Activated CD4-positive, alpha-beta T cell treated with anti-CD3 and anti-CD28 coated beads for 4 hours (primary cell): ENCODE measurements around the gene WDR18.
"Not testable (repeated sequence)": the region's sequence is repeated elsewhere in the genome, so short reads cannot be mapped to it uniquely, and the experiment has no call there.

Source experiments
- DNase-seq, 2 donors: peaks; one replicate each; pipeline ENCODE4 v3.0.0-alpha.2; 2020

WDR18 gene

DNA sequence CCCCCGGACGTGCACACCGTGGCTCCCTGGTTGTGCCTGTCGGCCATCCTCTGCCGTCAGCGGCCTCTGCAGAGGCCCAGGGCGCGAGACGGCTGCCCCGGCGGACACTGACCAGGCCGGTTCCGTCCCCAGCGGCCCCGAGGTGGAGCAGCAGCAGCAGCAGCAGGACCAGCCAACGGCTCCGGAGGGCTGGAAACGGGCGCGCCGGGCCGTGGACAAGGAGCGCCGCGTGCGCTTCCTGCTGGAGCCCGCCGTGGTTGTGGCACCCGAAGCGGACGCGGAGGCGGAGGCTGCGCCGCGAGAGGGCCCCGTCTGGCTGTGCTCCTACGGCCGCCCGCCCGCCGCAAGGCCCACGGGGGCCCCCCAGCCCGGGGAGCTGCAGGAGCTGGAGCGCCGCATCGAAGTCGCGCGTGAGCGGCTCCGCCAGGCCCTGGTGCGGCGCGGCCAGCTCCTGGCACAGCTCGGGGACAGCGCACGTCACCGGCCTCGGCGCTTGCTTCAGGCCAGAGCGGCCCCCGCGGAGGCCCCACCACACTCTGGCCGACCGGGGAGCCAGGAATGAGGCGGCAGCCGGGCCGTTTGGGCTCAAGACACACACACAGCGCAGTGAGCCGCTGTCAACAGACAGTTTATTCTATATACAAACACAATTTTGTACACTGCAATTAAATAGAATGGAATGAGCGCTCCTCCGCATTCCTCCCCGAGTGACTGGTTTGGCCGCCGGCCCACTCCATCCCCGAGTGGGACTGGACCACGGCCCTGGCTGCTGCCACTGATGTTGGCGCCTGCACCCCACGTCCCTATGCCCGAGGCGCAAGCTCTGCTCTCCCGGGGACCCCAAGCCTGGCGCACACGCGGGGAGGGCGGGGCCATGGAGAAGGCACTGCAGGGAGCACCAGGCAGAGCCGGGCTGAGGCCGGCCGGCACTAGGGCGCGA, 25.2 kb downstream of the WDR18 start:
- DNase-seq = no peak

DNA sequence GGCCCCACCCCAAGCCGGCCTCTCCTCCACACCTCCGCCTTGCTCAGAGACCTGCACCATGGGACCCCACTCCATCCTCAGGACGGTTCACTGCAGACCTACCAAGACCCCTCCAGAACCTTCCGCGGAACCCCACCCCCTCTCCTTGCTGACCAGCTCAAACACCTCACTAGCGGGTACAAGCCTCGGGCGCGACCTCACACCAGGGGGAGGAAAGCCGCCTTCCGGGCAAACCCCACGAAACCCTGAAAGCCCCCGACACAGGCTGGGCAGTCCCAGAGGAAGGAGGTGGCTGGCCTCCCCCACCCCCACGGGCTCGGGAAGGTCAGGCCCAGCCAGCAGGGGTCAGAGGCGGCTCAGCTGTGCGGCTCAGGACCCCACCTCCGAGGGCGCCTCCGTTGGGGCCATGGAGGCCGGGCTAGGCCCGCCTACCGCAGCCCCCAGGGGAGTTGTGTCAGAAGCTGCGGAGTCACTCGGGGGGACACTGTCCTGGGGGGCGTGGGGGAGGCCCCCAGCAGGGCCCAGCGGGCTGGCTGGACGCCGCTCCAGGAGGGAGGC, 25.9 kb downstream of the WDR18 start:
- DNase-seq = no peak

DNA sequence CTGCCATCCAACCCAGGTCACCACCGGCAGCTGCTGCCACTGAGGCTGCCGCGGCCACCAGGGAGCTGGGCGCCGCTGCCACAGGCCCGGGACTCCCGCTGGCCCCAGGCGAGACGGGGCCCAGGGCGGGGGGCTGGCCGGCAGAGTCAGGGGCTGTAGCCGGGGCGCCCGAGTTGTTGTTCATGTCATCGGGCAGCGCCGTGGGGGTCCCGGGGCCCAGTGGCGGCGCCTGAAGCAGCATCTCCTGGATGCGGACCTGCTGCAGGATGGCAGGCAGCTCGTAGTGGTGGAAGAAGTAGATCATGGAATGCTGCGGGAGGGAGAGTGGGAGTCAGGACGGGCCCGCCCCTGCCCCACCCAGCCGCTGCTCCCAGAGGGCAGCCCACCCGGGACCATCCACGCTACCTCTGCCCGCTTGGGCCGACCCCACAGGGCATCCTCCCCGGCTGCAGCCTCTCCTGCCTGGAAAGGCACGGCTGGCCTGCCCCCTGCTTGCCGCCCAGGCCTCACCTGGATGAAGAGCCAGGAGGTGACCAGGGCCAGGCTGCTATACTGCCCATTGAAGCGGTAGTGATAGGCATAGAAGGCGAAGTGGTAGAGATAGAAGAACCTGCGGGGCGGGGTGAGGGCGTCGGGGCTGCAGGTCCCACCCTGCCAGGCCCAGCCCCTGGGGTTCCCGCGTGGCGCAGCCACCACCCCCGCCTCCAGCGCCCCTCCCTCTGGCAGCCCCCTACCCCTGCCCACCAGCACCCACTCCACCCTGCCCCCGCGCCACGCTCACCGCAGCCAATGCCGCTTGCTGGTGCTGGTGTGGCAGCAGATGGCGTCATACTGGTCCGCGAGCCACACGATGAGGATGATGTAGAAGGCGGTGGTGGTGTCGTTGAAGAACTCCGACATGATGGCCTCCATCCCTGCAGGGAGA, 26.7 kb downstream of the WDR18 start:
- no peak for DNase-seq

DNA sequence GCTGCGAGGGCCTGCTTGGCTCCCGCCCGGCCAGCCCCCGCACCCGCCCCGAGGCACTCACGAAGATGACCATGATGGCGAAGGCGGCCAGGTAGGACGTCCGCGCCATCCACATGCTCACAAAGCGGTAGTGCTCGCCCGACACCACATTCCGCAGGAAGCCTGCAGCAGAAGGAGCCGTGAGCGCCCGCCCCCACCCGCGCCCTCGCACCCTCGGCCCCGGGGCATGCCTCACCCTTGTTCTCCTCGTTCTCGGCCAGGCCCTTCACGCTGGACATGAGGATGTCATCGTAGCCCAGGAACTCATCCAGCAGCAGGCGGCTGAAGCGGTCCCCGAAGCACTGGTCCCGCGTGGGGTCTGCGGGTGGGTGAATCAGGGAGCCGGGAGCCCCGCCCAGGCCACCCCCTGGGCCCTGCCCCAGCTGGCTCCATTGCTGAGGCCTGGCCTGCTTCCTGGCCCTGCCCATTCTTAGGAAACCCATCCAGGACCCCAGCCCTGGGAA, 27.7 kb downstream of the WDR18 start:
- no peak for DNase-seq

DNA sequence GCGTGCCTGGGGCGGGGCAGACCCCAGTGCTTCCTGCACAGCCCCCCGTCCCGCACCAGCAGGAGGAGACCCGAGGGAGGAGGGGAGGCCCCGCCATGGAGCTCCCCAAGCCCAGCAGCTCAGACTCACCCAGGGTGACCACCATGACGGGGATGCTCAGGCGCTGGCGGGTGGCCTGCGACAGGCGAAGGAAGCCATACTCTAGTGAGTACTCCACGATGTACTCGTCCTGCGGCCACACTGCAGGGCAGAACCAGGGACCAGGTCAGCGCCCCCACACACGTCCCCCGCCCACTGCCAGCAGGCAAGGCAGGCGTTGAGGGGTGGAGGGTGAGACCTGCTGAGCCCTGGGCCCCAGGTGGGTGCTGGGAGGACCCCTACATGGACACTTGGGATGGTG, 28.2 kb downstream of the WDR18 start:
- DNase-seq = no peak

DNA sequence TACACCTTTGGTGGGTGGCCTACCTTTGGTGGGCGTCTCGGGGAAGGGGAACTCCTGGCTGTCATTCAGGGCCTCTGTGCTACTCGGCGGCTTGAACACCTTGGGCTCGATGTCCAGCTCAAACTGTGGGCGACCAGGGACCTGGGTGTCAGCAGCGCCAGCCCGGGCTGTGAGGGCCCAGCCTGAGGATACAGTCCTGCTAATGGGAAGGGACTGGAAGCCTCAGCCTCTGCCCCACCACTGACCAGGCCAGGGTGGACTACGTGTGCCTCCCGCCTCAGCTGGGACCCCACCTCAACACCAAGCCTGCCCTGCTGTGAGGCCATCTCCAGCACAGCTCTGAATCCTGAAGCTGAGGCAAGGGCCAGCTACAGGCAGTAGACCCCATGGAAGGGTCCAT, 29.1 kb downstream of the WDR18 start:
- DNase-seq = no peak

DNA sequence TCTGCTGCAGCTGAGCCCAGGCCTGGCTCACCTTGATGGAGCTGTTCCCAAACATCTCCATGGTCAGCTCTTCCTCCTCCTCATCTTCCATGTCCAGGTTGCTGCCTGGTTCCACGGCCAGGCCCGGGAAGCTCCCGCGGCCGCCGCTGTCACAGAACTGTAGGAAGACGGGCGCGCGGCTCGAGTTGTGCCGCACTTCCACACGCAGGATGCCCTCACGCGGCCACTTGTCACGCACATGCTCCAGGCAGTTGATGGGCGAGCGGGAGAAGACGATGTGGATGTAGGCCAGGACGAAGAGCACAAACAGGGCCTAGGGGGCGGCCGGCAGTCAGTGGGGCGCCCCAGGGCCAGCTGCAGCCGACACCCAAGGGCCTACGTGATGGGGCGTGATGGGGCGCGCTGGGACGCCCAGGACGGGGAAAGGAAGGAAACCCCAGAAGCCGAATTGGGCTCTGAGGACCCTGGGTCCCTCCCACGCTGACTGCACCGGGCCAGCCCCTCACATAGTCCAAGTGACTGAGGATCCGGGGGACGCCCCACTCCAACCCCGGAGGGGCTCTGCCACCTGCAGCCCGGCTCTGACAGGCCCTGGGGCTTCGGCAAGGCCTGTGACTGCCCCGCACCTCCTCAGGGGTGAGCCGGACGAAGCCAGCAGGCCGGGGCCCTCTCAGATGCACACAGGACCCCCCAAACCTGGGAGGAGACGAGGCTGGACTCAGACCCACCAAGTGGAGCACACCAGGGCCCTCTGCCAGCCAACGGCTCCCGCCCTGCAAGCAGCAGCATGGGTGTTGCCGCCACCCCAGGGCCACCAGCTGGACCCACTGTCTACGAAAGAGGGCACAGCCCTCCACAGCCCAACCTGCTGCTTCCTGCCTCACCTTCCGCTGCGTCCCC, 30.3 kb downstream of the WDR18 start:
- DNase-seq = no peak

DNA sequence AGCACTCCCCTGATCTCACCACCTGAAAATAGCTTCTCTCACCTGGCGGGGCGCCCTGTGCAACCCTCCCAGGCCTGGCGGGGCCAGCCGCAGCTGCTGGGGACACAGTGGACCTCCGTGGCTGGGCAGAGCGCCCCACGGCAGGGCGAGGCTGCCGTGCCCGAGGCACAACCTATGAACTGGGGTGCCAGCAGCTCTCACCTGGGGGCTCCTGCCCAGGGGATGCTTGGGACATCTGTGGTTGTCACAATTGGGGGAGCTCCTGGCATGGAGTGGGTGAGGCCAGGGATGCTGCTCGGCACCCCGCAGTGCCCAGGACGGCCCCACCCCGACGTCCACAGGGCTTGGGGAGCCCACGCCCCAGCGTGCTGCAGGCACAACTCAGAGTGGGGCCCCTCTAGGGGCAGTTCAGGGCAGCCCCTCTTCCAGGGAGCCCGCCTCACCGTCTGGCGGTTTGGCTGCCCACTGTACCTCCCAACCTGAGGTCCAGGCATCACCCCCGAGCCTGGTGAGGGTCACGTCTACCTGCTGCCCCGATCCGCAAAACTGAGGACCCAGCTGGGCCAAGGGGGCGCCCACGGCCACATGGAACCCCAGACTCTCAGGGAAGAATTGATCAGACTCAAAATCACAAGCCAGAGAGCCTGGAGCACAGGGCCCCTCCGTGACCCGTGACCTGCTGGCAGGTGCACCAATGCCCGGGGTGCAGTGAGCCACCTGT, 31.1 kb downstream of the WDR18 start:
- no peak for DNase-seq

DNA sequence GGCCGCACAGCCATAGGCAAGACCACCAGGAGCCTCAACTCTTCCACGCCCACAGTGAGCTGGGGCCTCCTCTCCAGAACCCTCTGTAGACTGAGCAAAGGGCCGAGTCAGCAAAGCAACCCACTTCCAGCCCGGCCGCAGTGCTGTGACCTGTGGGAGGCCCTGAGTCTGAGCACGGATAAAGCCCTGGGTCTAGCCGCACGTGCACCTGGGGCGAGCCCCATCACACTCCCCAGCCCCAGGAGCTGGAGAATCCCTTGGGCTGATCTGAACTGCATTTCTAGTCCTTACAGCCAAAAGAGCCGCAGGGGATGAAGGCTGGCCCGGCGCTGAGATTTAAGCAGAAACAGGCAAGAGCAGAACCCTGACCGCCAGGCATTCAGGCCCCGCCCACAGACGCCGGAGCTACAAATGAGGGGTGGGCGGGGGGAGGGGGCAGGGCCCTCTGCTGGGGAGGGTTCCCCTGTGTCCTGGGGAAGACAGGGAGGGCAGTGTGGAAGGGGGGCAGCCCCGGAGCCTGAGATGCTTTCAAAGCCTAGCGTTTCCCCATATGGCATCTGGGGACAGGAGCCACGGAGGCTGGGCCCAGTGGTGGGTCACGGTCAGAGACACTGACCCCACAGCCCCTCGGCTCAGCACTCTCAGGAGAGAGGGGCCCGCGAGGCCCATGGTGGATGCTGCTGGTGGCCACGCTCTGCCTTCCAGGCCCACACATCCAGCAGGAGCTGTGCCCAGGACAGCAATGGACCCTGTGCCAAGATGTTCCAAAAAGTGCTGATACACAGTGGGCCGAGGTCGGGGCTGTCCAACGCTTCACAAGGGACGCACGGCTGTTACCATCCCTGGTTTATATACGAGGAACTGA, 31.9 kb downstream of the WDR18 start:
- DNase-seq = no peak

DNA sequence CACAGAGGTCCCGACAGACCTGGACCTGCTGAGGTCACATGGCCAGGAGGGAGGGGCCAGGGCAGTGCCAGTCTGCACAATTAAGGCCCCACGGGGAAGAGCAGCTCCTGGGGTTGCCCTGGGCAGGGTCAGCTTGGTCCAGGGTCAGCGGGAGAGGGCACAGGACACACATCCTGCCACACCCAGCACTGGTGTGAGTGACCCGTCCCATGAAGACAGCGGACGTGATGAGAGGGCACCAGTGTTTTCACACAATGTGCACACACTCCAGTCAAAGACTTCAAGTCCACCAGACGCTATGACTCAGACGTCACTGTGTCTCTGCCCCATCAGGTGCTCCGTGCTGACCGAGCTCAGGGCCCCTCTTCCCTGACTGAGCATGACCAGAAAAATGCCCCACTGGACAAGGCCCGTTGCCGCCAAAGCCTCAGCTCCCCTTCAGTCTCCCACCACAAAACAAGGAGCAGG, 32.5 kb downstream of the WDR18 start:
- no peak for DNase-seq

DNA sequence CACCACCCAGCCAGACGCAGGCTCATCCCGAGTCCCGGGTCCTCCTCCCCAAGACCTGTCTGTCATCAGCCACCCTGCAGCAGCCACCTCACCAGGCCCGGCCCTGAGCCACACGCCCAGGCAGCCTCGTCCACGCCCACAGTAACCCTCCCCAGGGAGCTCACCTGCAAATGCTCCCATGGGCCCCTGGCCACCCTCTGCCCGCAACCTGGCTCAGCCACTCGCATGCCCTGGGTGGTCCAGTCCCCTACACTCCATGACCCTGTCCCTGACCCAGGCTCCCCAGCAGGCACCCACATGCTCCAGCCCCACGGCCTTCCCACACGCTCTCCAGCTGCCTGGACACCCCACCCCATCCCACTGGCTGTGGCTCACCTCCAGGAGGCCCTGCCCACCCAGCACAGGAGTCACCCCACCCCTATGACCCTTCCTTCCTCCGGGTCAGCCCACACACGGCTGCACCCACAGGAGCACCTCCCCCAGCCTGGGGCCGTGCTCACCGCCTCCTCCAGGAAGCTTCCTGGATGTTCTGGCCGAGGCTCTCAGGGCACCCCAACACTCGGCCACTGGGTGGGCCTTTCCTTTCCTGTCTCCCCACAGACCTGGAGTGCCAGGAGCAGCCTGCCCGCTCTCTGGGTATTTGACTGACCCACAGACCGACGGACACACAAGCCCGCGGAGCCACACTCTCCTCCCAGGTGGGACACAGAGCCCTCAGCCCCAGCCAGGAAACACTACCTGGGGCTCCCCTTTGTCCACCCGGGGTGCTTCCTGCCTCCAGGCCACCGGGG, 33.2 kb downstream of the WDR18 start:
- DNase-seq = no peak

DNA sequence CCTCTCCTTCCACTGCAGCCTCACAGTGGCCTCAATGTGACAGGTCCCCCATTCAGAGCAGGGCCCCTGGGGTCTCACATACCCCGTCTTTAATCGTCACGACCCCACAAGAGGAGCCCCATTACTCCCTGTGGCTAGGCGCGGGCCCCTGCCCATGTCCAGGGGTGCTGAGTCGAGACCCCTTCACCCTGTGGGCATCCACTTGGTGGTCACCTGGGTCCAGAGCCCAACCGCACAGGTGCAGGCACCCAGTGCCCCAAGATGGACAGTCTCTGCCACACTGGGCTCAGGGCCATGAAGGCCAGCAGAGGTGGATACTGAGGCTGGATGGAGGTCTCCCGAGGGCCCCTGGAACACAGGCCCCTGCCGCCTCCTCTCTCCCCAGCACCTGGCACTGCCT, 33.8 kb downstream of the WDR18 start:
- no peak for DNase-seq

DNA sequence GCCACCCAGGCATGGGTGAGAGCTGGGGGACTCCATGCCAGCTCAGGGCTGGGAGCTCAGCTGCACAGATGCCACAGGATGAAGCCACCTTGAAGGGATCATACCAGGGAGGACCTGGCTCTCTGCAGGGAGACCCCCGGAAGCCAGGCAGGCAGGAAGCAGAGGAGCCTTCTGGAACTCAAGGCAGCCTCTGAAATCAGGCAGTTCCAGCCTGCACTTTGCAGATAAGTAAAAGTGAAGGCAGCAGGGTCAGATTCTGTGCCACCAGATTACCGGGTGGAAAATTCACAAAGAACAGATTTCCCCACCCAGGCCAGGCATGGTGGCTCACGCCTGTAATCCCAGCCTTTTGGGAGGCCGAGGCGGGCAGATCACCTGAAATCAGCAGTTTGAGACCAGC, 34.2 kb downstream of the WDR18 start:
- DNase-seq = no peak

DNA sequence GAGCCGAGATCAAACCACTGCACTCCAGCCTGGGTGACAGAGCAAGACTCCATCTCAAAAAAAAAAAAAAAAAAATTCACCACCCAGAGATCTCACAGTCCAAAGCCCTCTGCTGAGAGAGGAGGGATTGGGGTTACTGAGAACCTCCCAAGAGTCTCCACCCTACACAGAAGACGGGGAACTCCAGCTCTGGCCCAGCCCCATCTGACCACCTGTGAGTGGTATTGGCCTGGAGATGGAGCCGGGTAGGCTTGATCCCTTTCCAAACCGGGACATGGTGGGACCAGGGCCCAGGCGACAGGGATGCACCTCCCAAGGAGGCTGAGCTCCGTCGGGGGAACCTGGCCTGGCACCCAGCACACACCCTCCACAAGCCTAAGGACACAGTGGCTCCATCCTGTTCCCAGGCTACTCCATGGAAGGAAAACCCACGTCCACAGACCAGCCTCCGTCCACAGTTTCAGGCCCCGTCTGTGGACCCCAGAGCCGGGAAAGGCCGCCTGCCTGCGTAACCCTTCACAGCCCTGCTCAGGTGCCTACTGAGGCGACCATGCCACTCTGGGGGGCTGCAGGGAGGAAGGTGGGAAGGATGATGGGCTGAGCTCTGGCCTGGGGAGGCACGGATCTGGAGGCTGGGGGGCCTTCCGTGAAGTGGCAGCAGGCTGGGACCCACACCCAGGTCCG, 34.9 kb downstream of the WDR18 start:
- no peak for DNase-seq

DNA sequence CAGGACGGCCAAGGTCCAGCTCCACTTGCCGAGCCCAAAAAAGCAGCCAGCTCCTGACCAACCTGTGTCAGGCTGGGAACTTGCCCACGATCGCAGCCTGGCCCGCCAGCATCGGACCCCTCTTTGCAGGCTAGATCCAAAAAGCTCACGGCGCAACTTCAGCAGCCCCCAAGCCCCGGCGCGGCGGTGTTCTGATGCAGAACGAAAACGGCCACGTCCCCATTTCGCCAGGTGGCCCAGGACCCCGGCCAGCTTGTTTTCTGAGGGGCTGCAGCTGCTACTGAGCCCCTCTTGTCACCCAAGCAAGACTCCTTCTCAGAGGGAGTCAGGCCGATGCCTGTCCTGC, 35.4 kb downstream of the WDR18 start:
- DNase-seq = no peak

DNA sequence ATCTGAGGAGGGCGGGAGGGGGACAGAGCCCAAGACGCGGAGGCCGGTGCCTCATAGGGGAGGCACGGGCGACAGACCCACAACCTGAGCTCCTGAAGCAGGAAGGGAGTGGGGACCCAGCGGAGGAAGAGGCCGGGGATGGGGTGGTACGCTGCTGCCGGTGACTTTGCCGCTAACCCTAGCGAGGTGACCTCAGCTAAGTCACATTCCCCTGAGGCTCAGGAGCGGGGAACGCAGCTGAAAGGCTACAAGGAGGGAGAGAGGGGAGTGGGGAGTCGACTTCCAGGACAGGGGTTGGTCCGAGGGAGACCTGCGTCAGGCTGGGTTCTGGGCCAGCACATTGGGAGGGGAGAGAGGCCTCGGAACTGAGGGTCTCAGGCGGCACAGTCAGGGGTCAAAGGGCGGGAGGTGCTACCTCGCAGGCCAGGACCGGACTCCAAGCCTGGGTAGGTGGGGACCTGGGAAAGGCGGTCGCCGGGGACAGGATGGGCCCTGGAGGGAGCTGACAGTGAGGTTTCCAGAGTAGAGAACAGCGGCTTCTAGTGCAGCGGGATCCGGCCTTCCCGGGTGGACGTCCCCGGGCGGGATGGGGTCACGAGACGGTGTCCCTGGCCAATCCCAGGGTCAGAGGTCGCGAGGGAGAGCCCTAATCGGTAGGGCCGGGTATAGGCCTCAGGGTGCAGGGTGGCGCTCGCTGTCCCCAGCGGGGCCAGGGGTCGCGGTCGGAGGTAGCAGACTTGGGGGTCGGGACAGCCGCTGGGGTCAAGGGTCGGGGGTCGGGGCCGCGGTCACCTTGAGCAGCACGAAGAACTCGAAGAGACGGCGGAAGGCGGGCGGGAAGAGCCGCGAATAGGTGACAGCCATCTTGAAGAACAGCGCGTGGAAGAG, 36.1 kb downstream of the WDR18 start:
- DNase-seq = no peak

DNA sequence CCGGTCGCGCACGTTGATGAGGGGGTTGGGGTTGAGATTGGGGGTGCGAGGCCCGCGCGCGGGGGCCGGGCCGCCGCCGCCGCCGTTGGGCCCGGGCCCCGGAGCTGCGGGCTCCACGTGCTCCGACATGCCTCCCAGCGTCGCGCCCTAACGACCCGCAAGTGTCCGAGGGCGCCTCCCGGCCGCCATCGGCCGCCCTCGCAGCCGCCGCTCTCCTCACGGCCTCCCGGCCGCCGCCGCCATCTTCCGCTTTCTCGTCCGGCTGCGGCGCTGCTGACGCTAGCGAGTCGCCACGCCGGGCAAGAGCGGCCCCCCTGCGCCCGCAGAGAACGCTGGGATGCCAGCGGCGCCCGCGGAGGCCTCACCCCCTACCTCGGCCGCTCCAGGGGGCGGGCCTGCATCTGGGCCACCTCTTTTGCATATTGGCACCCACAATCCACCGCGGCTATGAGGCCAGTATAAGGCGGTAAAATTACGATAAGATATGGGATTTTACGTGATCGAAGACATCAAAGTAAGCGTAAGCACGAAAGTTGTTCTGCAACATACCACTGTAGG, 36.8 kb downstream of the WDR18 start, which contains the start of gene TMEM259:
TMEM259 (minus strand) TSS at position 256 of the 558 bp plus-strand sequence; CDS start at position 129, 127 bp downstream.
- DNase-seq = peak; percentile 97 to 99

DNA sequence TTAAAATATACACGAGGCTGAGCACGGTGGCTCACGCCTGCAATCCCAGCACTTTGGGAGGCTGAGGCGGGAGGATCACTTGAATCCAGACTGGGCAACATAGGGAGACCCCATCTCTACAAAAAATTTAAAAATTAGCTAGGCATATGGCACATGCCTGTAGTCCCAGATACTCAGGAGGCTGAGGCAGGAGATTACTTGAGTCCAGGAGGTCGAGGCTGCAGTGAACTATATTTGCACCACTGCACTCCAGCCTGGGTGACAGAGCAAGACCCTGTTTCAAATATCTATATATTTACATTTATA, 39.7 kb downstream of the WDR18 start:
- not testable (repeated sequence) for DNase-seq
